Loucy (cell line): Measurements from ENCODE around the gene LTB.

Source experiments
- H2AFZ ChIP-seq: fragments of 200-600 bp; sonication (generic); 2 replicates; pipeline ENCODE4 v1.6.0; 2016; ENCODE audit warnings: antibody characterized with exemption, mild to moderate bottlenecking, low read length, moderate library complexity
- H3F3A ChIP-seq: fragments of 200-600 bp; 2 replicates; pipeline ENCODE4 v1.6.0; 2016; ENCODE audit warnings: antibody characterized with exemption, low read depth, mild to moderate bottlenecking
- H3K27me3 ChIP-seq: fragments of 200-600 bp; sonication (generic); 2 replicates; pipeline ENCODE4 v1.6.1; 2014; ENCODE audit warnings: low read length, mild to moderate bottlenecking; ENCODE audit not compliant: insufficient read depth, poor library complexity, severe bottlenecking
- H3K36me3 ChIP-seq: fragments of 200-600 bp; sonication (generic); 2 replicates; pipeline ENCODE4 v1.6.1; 2016; ENCODE audit warnings: low read length; ENCODE audit not compliant: insufficient read depth
- H3K4me1 ChIP-seq: fragments of 200-600 bp; sonication (generic); 2 replicates; pipeline ENCODE4 v1.5.1; 2014; ENCODE audit warnings: low read length, mild to moderate bottlenecking; ENCODE audit not compliant: insufficient read depth, poor library complexity, severe bottlenecking
- H3K4me2 ChIP-seq: fragments of 200-600 bp; sonication (generic); 2 replicates; pipeline ENCODE4 v1.6.0; 2014; ENCODE audit warnings: antibody characterized with exemption, low read length, low read depth, mild to moderate bottlenecking; ENCODE audit not compliant: poor library complexity, severe bottlenecking
- H3K4me3 ChIP-seq: fragments of 200-600 bp; sonication (generic); 2 replicates; pipeline ENCODE4 v1.5.1; 2014; ENCODE audit warnings: low read length, mild to moderate bottlenecking, mixed read lengths; ENCODE audit not compliant: poor library complexity, severe bottlenecking
- H3K79me2 ChIP-seq: fragments of 200-600 bp; sonication (generic); 2 replicates; pipeline ENCODE4 v1.6.1; 2014; ENCODE audit warnings: low read length; ENCODE audit not compliant: insufficient read depth
- H3K9ac ChIP-seq: fragments of 200-600 bp; sonication (generic); 2 replicates; pipeline ENCODE4 v1.6.0; 2014; ENCODE audit warnings: mild to moderate bottlenecking, low read depth, low read length, moderate library complexity; ENCODE audit not compliant: poor library complexity, severe bottlenecking
- H3K9me2 ChIP-seq: fragments of 200-600 bp; sonication (generic); replicated peaks from 2 replicates; pipeline ENCODE4 v1.6.1; 2016; ENCODE audit warnings: low read depth, low read length, mixed read lengths
- H3K9me3 ChIP-seq: fragments of 200-600 bp; sonication (generic); 2 replicates; pipeline ENCODE4 v1.6.1; 2014; ENCODE audit warnings: mild to moderate bottlenecking, antibody characterized with exemption, low read length, low read depth; ENCODE audit not compliant: insufficient read depth
- H4K20me1 ChIP-seq: fragments of 200-600 bp; sonication (generic); 2 replicates; pipeline ENCODE4 v1.6.0; 2014; ENCODE audit warnings: antibody characterized with exemption, low read length, mild to moderate bottlenecking; ENCODE audit not compliant: insufficient read depth, poor library complexity, severe bottlenecking
- EZH2phosphoT487 ChIP-seq: fragments of 200-600 bp; IDR thresholded peaks from 2 replicates; pipeline ENCODE4 v1.6.1; 2018; ENCODE audit warnings: antibody characterized with exemption, mild to moderate bottlenecking, moderate library complexity, borderline replicate concordance
- TF ChIP-seq, protein P1 (sequence below): fragments of 200-600 bp; sonication (generic); conservative IDR thresholded peaks from 2 replicates; pipeline ENCODE4 v1.5.1; 2014; ENCODE audit warnings: mild to moderate bottlenecking, antibody characterized with exemption, low read length

LTB gene

GRCh38 chr6:31533455-31533841 lies 48.8 kb downstream of the LTB start:
- Histone ChIP-seq H3K4me2 (peak overlapping the region; percentile 40), H3F3A (peaks cover 2% of the 10 kb centered on the region; the same call in 1 of the 2 replicates), H3K79me2 (peaks cover 79% of the 10 kb centered on the region), H4K20me1 (peaks cover 91% of the 10 kb centered on the region), H3K4me3 (peak overlapping the region; percentile 2), H2AFZ (no peak overlapping the region), H3K9me2 (no peaks in the 10 kb centered on the region), H3K9me3 (no peaks in the 10 kb centered on the region), H3K9ac (no peak overlapping the region), H3K4me1 (peaks cover 34% of the 10 kb centered on the region), H3K27me3 (no peaks in the 10 kb centered on the region), H3K36me3 (peaks cover 91% of the 10 kb centered on the region)
- no peak for TF ChIP-seq EZH2phosphoT487
- TF ChIP-seq, protein P1, sequence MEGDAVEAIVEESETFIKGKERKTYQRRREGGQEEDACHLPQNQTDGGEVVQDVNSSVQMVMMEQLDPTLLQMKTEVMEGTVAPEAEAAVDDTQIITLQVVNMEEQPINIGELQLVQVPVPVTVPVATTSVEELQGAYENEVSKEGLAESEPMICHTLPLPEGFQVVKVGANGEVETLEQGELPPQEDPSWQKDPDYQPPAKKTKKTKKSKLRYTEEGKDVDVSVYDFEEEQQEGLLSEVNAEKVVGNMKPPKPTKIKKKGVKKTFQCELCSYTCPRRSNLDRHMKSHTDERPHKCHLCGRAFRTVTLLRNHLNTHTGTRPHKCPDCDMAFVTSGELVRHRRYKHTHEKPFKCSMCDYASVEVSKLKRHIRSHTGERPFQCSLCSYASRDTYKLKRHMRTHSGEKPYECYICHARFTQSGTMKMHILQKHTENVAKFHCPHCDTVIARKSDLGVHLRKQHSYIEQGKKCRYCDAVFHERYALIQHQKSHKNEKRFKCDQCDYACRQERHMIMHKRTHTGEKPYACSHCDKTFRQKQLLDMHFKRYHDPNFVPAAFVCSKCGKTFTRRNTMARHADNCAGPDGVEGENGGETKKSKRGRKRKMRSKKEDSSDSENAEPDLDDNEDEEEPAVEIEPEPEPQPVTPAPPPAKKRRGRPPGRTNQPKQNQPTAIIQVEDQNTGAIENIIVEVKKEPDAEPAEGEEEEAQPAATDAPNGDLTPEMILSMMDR = no peak

GRCh38 chr6:31532644-31533454 lies 49.4 kb downstream of the LTB start:
- Histone ChIP-seq H2AFZ (no peak overlapping the region), H3K36me3 (peaks cover 86% of the 10 kb centered on the region), H3K4me3 (peak overlapping the region; percentile 2), H3K9me2 (no peaks in the 10 kb centered on the region), H3K9me3 (no peaks in the 10 kb centered on the region), H3K4me2 (peak overlapping the region; percentile 40), H3K9ac (no peak overlapping the region), H3K27me3 (no peaks in the 10 kb centered on the region), H4K20me1 (peaks cover 85% of the 10 kb centered on the region), H3K79me2 (peaks cover 73% of the 10 kb centered on the region), H3K4me1 (peaks cover 30% of the 10 kb centered on the region), H3F3A (peaks cover 2% of the 10 kb centered on the region; the same call in 1 of the 2 replicates)
- no peak for TF ChIP-seq EZH2phosphoT487
- TF ChIP-seq, protein P1 = no peak

DNA sequence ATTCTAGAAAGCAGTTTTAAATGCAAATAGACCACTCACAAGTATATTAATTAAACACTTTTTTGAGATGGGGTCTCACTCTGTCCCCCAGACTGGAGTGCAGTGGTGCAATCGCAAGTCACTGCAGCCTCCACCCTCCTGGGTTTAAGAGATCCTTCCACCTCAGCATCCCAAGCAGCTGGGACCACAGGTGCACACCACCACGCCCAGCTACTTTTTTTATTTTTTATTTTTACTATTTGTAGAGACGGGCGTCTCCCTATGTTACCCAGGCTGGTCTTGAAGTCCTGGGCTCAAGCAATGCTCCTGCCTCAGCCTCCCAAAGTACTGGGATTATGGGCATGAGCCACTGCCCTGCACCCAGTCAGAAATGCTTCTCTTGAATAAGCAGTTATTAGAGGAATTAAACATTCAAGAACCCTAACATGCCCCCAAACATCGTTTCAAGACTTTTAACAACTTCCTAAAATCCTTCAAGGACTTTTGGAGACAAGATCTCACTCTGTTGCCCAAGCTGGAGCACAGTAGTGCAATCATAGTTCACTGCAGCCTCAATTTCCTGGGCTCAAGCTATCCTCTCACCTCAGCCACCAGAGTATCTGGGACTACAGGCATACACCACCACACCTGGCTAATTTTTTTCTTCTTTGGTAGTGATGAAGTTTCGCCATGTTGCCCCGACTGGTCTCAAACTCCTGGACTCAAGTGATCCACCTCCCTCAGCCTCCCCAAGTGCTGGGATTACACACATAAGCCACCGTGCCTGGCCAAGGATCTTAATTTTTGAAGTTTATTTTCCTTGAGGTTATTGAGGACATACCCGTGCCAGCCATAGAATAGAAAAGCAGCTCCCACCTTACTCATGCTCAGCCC lies 50.2 kb downstream of the LTB start:
- Histone ChIP-seq H3K9me2 (no peaks in the 10 kb centered on the region), H3K36me3 (peaks cover 80% of the 10 kb centered on the region), H3K9me3 (no peaks in the 10 kb centered on the region), H3K4me3 (no peak overlapping the region), H4K20me1 (peaks cover 77% of the 10 kb centered on the region), H2AFZ (no peak overlapping the region), H3K9ac (no peak overlapping the region), H3K79me2 (peaks cover 65% of the 10 kb centered on the region), H3K4me1 (peaks cover 30% of the 10 kb centered on the region), H3F3A (peaks cover 2% of the 10 kb centered on the region; the same call in 1 of the 2 replicates), H3K4me2 (peak overlapping the region; percentile 40), H3K27me3 (no peaks in the 10 kb centered on the region)
- no peak for TF ChIP-seq EZH2phosphoT487
- TF ChIP-seq, protein P1 = no peak
